Stimulated activated naive B cell treated with anti-CD40 and anti-IgM and Interleukin-4, amounts not matched to agents 10 μg/mL and 1 μg/mL and 100 μg/mL, for 72 hours (primary cell): Measurements from ENCODE around the gene OTUD4.
"Not testable (repeated sequence)": the region's sequence is repeated elsewhere in the genome, so short reads cannot be mapped to it uniquely, and the experiment has no call there.

ENCODE experiments used
- ATAC-seq, 2 donors: fragments of 150-1000 bp; cut with Tn5 transposase; replicated peaks; 2 replicates each; pipeline ENCODE4 v1.10.0; 2021; ENCODE audit warnings: moderate library complexity in 1 of 2
- DNase-seq: peaks from one replicate; pipeline ENCODE4 v3.0.0; 2021
- H3K27ac Mint-ChIP-seq: one replicate; pipeline ENCODE4 v1.8.0; 2022; ENCODE audit warnings: mild to moderate bottlenecking, mixed read lengths
- H3K27me3 Mint-ChIP-seq, 2 donors: one replicate each; pipeline ENCODE4 v1.8.0; 2022; ENCODE audit warnings: mixed read lengths in 2 of 2
- H3K36me3 Mint-ChIP-seq, 2 donors: one replicate each; pipeline ENCODE4 v1.8.0; 2022; ENCODE audit warnings: mixed read lengths in 2 of 2, mild to moderate bottlenecking in 1 of 2
- H3K4me1 Mint-ChIP-seq, 2 donors: one replicate each; pipeline ENCODE4 v1.8.0; 2022; ENCODE audit warnings: mixed read lengths in 2 of 2, mild to moderate bottlenecking in 1 of 2
- H3K4me3 Mint-ChIP-seq, 2 donors: one replicate each; pipeline ENCODE4 v1.8.0; 2022; ENCODE audit warnings: mild to moderate bottlenecking in 2 of 2, mixed read lengths in 2 of 2, moderate library complexity in 1 of 2
- H3K9me3 Mint-ChIP-seq, 2 donors: one replicate each; pipeline ENCODE4 v1.8.0; 2022; ENCODE audit warnings: mixed read lengths in 2 of 2, mild to moderate bottlenecking in 1 of 2

OTUD4 gene

GRCh38 chr4:145180298-145181090 lies at the start of gene OTUD4:
Gene OTUD4, minus strand, starts transcription at chr4:145180589. Its CDS starts 616 bp downstream, at chr4:145179973.
- ATAC-seq (peak; percentile 80 to 87), DNase-seq (peak; percentile 95)
- Mint-ChIP-seq H3K27me3 (no peaks in the 10 kb centered on the region), H3K36me3 (peaks cover 2 to 3% of the 10 kb centered on the region in 2 donors), H3K27ac (peak within 1 kb of the TSS; percentile 98), H3K9me3 (no peaks in the 10 kb centered on the region), H3K4me1 (peaks cover 16 to 33% of the 10 kb centered on the region in 2 donors), H3K4me3 (peak within 1 kb of the TSS; percentile 90 to 91)

GRCh38 chr4:145223228-145223627 lies 42.8 kb upstream of the OTUD4 start:
- not testable (repeated sequence) for ATAC-seq, DNase-seq, H3K4me1 Mint-ChIP-seq, H3K36me3 Mint-ChIP-seq, H3K27ac Mint-ChIP-seq, H3K4me3 Mint-ChIP-seq, H3K27me3 Mint-ChIP-seq, H3K9me3 Mint-ChIP-seq

DNA sequence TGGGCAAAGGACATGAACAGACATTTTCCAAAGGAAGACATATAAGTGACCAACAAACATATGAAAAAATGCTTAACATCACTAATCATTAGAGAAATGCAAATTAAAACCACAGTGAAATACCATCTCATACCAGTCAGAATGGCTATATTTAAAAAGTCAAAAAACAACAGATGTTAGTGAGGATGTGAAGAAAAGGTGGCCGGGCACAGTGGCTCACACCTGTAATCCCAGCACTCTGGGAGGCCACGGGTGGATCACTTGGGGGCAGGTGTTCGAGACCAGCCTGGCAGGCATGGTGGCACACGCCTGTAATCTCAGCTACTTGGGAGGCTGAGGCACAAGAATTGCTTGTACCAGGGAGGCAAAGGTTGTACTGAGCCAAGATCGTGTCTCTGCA lies 41.1 kb upstream of the OTUD4 start:
- not testable (repeated sequence) for H3K27me3 Mint-ChIP-seq, H3K4me1 Mint-ChIP-seq, ATAC-seq, H3K9me3 Mint-ChIP-seq, H3K36me3 Mint-ChIP-seq, H3K27ac Mint-ChIP-seq, H3K4me3 Mint-ChIP-seq, DNase-seq

DNA sequence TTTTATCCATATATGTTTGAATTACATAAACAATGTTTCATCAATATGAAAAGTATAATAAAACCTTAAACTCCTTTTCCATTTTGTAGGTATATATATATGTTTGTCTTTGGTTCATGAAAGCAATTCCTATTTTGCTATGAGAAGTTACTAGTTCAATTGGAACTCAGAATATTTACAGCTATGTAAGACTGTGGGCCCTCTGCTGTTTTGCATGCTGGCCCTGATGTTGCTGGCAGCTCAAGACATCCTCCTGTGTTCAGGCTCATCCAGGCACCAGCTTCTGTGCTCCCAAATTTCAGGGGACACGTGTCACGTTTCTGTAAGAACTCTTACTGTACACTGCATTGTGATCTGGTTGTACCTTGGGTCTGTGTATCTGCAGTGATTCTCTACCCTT lies 38.7 kb upstream of the OTUD4 start:
- H3K4me1 Mint-ChIP-seq = no peaks in the 10 kb centered on the region
- H3K27me3 Mint-ChIP-seq = no peaks in the 10 kb centered on the region
- no peaks in the 10 kb centered on the region for H3K36me3 Mint-ChIP-seq
- DNase-seq (no peak), ATAC-seq (no peak)
- peaks cover 0 to 2% of the 10 kb centered on the region in 2 donors for H3K9me3 Mint-ChIP-seq
- H3K4me3 Mint-ChIP-seq = no peak overlapping the region
- no peak overlapping the region for H3K27ac Mint-ChIP-seq

- no peaks in the 10 kb centered on the region for H3K9me3 Mint-ChIP-seq
- ATAC-seq = no peak
- no peak overlapping the region for H3K4me3 Mint-ChIP-seq
- DNase-seq = no peak
- peaks cover 0 to 1% of the 10 kb centered on the region in 2 donors for H3K27me3 Mint-ChIP-seq
- peaks cover 0 to under 1% of the 10 kb centered on the region in 2 donors for H3K4me1 Mint-ChIP-seq
- no peak overlapping the region for H3K27ac Mint-ChIP-seq
- no peaks in the 10 kb centered on the region for H3K36me3 Mint-ChIP-seq
These were observed 37.9 kb upstream of the OTUD4 start for GRCh38 chr4:145218251-145218650.

- Mint-ChIP-seq H3K27me3 (peaks cover 0 to 4% of the 10 kb centered on the region in 2 donors), H3K9me3 (peaks cover 0 to 2% of the 10 kb centered on the region in 2 donors), H3K4me1 (peaks cover 0 to 2% of the 10 kb centered on the region in 2 donors), H3K4me3 (no peak overlapping the region), H3K36me3 (no peaks in the 10 kb centered on the region), H3K27ac (no peak overlapping the region)
- no peak for ATAC-seq
- no peak for DNase-seq
These were observed 37.0 kb upstream of the OTUD4 start for GRCh38 chr4:145217349-145217748.

- Mint-ChIP-seq H3K4me1 (peaks cover 0 to 2% of the 10 kb centered on the region in 2 donors), H3K4me3 (no peak overlapping the region), H3K27ac (no peak overlapping the region), H3K27me3 (peaks cover 0 to 4% of the 10 kb centered on the region in 2 donors), H3K36me3 (no peaks in the 10 kb centered on the region), H3K9me3 (peaks cover 0 to 2% of the 10 kb centered on the region in 2 donors)
- ATAC-seq = no peak
- DNase-seq = no peak
These were observed 36.1 kb upstream of the OTUD4 start for GRCh38 chr4:145216535-145216934.

- H3K27me3 Mint-ChIP-seq = peaks cover 0 to 4% of the 10 kb centered on the region in 2 donors
- no peak overlapping the region for H3K27ac Mint-ChIP-seq
These were observed 32.9 kb upstream of the OTUD4 start for GRCh38 chr4:145213245-145213644.

DNA sequence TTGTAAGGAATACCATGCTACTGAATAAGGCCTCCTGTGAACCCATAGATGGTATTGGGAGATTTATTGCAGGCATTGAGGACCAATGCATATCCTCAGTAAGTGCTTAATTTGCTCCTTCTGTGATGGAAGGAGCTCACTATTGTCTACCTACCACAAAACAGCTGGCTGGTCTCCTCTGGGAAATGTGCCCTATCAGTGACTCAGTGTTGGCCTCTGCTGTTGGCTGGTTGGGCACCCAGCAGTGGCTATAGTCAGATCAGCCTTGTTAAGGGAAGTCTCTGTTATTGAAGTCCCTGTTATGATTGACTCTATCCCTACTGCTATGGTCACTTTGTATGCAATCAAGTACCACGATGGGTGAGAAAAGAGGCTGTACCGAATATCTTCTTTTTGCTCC lies 27.5 kb upstream of the OTUD4 start:
- no peak overlapping the region for H3K4me3 Mint-ChIP-seq
- H3K36me3 Mint-ChIP-seq = no peaks in the 10 kb centered on the region
- peaks cover 4 to 9% of the 10 kb centered on the region in 2 donors for H3K9me3 Mint-ChIP-seq
- no peak for DNase-seq
- peak in 1 of 2 donors; percentile 16 for ATAC-seq
- no peaks in the 10 kb centered on the region for H3K4me1 Mint-ChIP-seq
- no peak overlapping the region for H3K27ac Mint-ChIP-seq
- peaks cover 0 to 4% of the 10 kb centered on the region in 2 donors for H3K27me3 Mint-ChIP-seq

More at GRCh38 chr4:145213245-145213644, 32.9 kb upstream of the OTUD4 start:
- ATAC-seq = no peak
- Mint-ChIP-seq H3K4me1 (peaks cover 0 to 2% of the 10 kb centered on the region in 2 donors), H3K36me3 (no peaks in the 10 kb centered on the region), H3K4me3 (no peak overlapping the region), H3K9me3 (peaks cover 0 to 2% of the 10 kb centered on the region in 2 donors)
- no peak for DNase-seq

GRCh38 chr4:145203410-145203809 lies 23.0 kb upstream of the OTUD4 start:
- Mint-ChIP-seq H3K27ac (no peak overlapping the region), H3K4me1 (no peaks in the 10 kb centered on the region), H3K9me3 (peaks cover 4 to 9% of the 10 kb centered on the region in 2 donors), H3K36me3 (no peaks in the 10 kb centered on the region), H3K27me3 (peaks cover 0 to 4% of the 10 kb centered on the region in 2 donors), H3K4me3 (no peak overlapping the region)
- DNase-seq = no peak
- ATAC-seq = no peak

GRCh38 chr4:145200366-145200765 lies 20.0 kb upstream of the OTUD4 start:
- ATAC-seq = no peak
- DNase-seq = no peak
- H3K27ac Mint-ChIP-seq = no peak overlapping the region
- peaks cover 0 to 3% of the 10 kb centered on the region in 2 donors for H3K27me3 Mint-ChIP-seq
- H3K36me3 Mint-ChIP-seq = no peaks in the 10 kb centered on the region
- peaks cover 4 to 10% of the 10 kb centered on the region in 2 donors for H3K4me1 Mint-ChIP-seq
- no peak overlapping the region for H3K4me3 Mint-ChIP-seq
- H3K9me3 Mint-ChIP-seq = no peaks in the 10 kb centered on the region

- H3K4me1 Mint-ChIP-seq = peaks cover 6 to 13% of the 10 kb centered on the region in 2 donors
- no peak overlapping the region for H3K27ac Mint-ChIP-seq
- H3K27me3 Mint-ChIP-seq = peaks cover 0 to 3% of the 10 kb centered on the region in 2 donors
- no peaks in the 10 kb centered on the region for H3K9me3 Mint-ChIP-seq
- ATAC-seq (no peak), DNase-seq (no peak)
- no peak overlapping the region for H3K4me3 Mint-ChIP-seq
- H3K36me3 Mint-ChIP-seq = no peaks in the 10 kb centered on the region
These were observed 18.8 kb upstream of the OTUD4 start for GRCh38 chr4:145199051-145199716.

DNA sequence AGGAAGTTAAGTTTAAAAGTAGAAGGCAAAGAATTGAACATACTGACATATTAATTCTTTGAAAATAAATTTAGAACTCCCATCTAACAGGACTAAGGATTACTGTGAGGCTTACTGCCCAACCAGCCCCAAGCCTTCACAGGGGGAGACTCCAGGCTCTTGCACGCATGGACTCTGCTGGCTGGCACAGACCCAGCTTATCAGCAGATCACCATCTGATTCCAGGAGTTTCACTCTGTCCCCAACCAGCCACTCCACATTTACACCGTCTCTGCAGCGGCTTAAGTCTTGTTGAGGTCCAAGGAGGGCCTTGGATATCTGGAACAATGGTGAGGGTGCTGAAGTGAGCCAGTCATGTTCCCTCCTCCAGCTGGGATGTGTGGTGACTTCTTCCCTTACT lies 16.4 kb upstream of the OTUD4 start:
- Mint-ChIP-seq H3K9me3 (no peaks in the 10 kb centered on the region), H3K27ac (no peak overlapping the region), H3K27me3 (peaks cover 0 to 3% of the 10 kb centered on the region in 2 donors), H3K4me3 (no peak overlapping the region), H3K36me3 (no peaks in the 10 kb centered on the region), H3K4me1 (peaks cover 6 to 15% of the 10 kb centered on the region in 2 donors)
- ATAC-seq (no peak), DNase-seq (no peak)

- Mint-ChIP-seq H3K4me3 (no peak overlapping the region), H3K4me1 (peaks cover 6 to 20% of the 10 kb centered on the region in 2 donors), H3K27me3 (peaks cover 0 to 3% of the 10 kb centered on the region in 2 donors), H3K27ac (no peak overlapping the region), H3K9me3 (peaks cover 0 to 1% of the 10 kb centered on the region in 2 donors), H3K36me3 (peaks cover 0 to 2% of the 10 kb centered on the region in 2 donors)
- no peak for DNase-seq
- peak; percentile 99 to 100 for ATAC-seq
These were observed 15.0 kb upstream of the OTUD4 start for GRCh38 chr4:145195167-145195952.
